HEK293 (cell line): ENCODE measurements around the gene OXGR1.

ENCODE experiments used
- CTCF ChIA-PET: fragments of 350-600 bp; formaldehyde crosslinking; extraction: SDS; loops from one replicate; lab custom pipeline; 2021; ENCODE audit warnings: antibody characterized with exemption; lab: Yijun Ruan, JAX
- POLR2A ChIA-PET: fragments of 300-600 bp; formaldehyde crosslinking; extraction: SDS; loops from one replicate; lab custom pipeline; 2020; ENCODE audit warnings: antibody characterized with exemption, inconsistent platforms; lab: Yijun Ruan, JAX
- H3K27ac ChIP-seq: fragments of 200-500 bp; sonication (Bioruptor generic); 2 replicates; pipeline ENCODE4 v1.5.1; 2014; ENCODE audit warnings: low read depth, low read length, control low read depth, inconsistent platforms; ENCODE audit errors: extremely low read depth
- H3K36me3 ChIP-seq, 2 experiments: fragments of 200-500 bp in 1 of 2; sonication (Bioruptor generic) in 1 of 2; 1 replicate in 1 of 2; 2 replicates in 1 of 2; pipeline ENCODE4 v1.5.1; 2014 to 2017; ENCODE audit warnings: inconsistent platforms in 2 of 2, low read length in 2 of 2; ENCODE audit not compliant: control insufficient read depth in 2 of 2, insufficient read depth in 1 of 2
- H3K4me1 ChIP-seq: fragments of 200-500 bp; sonication (Bioruptor generic); 2 replicates; pipeline ENCODE4 v1.5.1; 2014; ENCODE audit warnings: mild to moderate bottlenecking, low read length, inconsistent platforms; ENCODE audit not compliant: control insufficient read depth, insufficient read depth
- H3K4me3 ChIP-seq: 2 replicates; pipeline ENCODE4 v1.5.1; 2011; ENCODE audit warnings: low read depth, mild to moderate bottlenecking, control low read depth, low read length, moderate library complexity
- H3K9me3 ChIP-seq: fragments of 200-500 bp; sonication (Bioruptor generic); 2 replicates; pipeline ENCODE4 v1.5.1; 2014; ENCODE audit warnings: low read depth, low read length, inconsistent platforms; ENCODE audit not compliant: control insufficient read depth, insufficient read depth
- CTCF ChIP-seq: fragments of 450-650 bp; formaldehyde crosslinking; IDR thresholded peaks from 2 replicates; pipeline ENCODE4 v1.5.1; 2016; ENCODE audit warnings: missing biosample characterization, missing genetic modification characterization
- GLI4 ChIP-seq: fragments of 450-650 bp; formaldehyde crosslinking; IDR thresholded peaks from 2 replicates; pipeline ENCODE4 v1.5.1; 2016; ENCODE audit warnings: missing biosample characterization, missing genetic modification characterization
- MZF1 ChIP-seq: fragments of 450-650 bp; formaldehyde crosslinking; IDR thresholded peaks from 2 replicates; pipeline ENCODE4 v1.5.1; 2017; ENCODE audit warnings: missing biosample characterization, missing genetic modification characterization, borderline replicate concordance
- PRDM1 ChIP-seq: fragments of 450-650 bp; formaldehyde crosslinking; IDR thresholded peaks from 2 replicates; pipeline ENCODE4; 2016; ENCODE audit warnings: missing biosample characterization, missing genetic modification characterization
- TSHZ1 ChIP-seq: fragments of 450-650 bp; formaldehyde crosslinking; IDR thresholded peaks from 2 replicates; pipeline ENCODE4 v1.5.1; 2016; ENCODE audit warnings: missing biosample characterization, missing genetic modification characterization, borderline replicate concordance
- WT1 ChIP-seq: fragments of 450-650 bp; formaldehyde crosslinking; IDR thresholded peaks from 2 replicates; pipeline ENCODE4 v1.5.1; 2016; ENCODE audit warnings: missing biosample characterization, missing genetic modification characterization
- ZEB2 ChIP-seq: fragments of 450-650 bp; formaldehyde crosslinking; IDR thresholded peaks from 2 replicates; pipeline ENCODE4 v1.5.1; 2016; ENCODE audit warnings: missing biosample characterization, missing genetic modification characterization
- ZNF16 ChIP-seq: fragments of 450-650 bp; formaldehyde crosslinking; IDR thresholded peaks from 2 replicates; pipeline ENCODE4 v1.5.1; 2016; ENCODE audit warnings: low read depth, missing biosample characterization, missing genetic modification characterization
- ZNF362 ChIP-seq: fragments of 450-650 bp; formaldehyde crosslinking; IDR thresholded peaks from 2 replicates; pipeline ENCODE4 v1.5.1; 2016; ENCODE audit warnings: missing biosample characterization, missing genetic modification characterization
- ZNF555 ChIP-seq: fragments of 450-650 bp; formaldehyde crosslinking; conservative IDR thresholded peaks from 2 replicates; pipeline ENCODE4 v1.5.1; 2017; ENCODE audit warnings: missing biosample characterization, mild to moderate bottlenecking, missing genetic modification characterization, inconsistent platforms
- ZNF621 ChIP-seq: fragments of 450-650 bp; formaldehyde crosslinking; IDR thresholded peaks from 2 replicates; pipeline ENCODE4 v1.5.1; 2017; ENCODE audit warnings: missing biosample characterization, missing genetic modification characterization
- ZNF677 ChIP-seq: fragments of 450-650 bp; IDR thresholded peaks from 2 replicates; pipeline ENCODE4 v1.5.0; 2018; ENCODE audit warnings: missing biosample characterization, mild to moderate bottlenecking, missing genetic modification characterization, moderate library complexity
- ZNF792 ChIP-seq: fragments of 450-650 bp; formaldehyde crosslinking; IDR thresholded peaks from 2 replicates; pipeline ENCODE4 v1.5.1; 2016; ENCODE audit warnings: missing biosample characterization, missing genetic modification characterization
- TF ChIP-seq, protein P1 (sequence below): fragments of 450-650 bp; formaldehyde crosslinking; IDR thresholded peaks from 2 replicates; pipeline ENCODE4 v1.5.1; 2017; ENCODE audit warnings: missing biosample characterization, missing genetic modification characterization
- TF ChIP-seq, protein P2 (sequence below): fragments of 450-650 bp; formaldehyde crosslinking; IDR thresholded peaks from 2 replicates; pipeline ENCODE4 v1.5.1; 2016; ENCODE audit warnings: missing biosample characterization, missing genetic modification characterization

Gene OXGR1

GRCh38 chr13:97012251-97013048, 18.2 kb upstream of the OXGR1 start:
- TF ChIP-seq ZNF677 (tag by site-specific recombination) (no peak), ZNF555 (tag by site-specific recombination) (no peak), GLI4 (tag by site-specific recombination) (no peak), ZEB2 (tag by site-specific recombination) (no peak), WT1 (tag by site-specific recombination) (no peak), CTCF (tag by site-specific recombination) (no peak), ZNF792 (no peak), TSHZ1 (tag by site-specific recombination) (no peak), ZNF362 (tag by site-specific recombination) (no peak)
- TF ChIP-seq, protein P1, sequence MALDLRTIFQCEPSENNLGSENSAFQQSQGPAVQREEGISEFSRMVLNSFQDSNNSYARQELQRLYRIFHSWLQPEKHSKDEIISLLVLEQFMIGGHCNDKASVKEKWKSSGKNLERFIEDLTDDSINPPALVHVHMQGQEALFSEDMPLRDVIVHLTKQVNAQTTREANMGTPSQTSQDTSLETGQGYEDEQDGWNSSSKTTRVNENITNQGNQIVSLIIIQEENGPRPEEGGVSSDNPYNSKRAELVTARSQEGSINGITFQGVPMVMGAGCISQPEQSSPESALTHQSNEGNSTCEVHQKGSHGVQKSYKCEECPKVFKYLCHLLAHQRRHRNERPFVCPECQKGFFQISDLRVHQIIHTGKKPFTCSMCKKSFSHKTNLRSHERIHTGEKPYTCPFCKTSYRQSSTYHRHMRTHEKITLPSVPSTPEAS (tag by site-specific recombination): no peak
- TF ChIP-seq, protein P2, sequence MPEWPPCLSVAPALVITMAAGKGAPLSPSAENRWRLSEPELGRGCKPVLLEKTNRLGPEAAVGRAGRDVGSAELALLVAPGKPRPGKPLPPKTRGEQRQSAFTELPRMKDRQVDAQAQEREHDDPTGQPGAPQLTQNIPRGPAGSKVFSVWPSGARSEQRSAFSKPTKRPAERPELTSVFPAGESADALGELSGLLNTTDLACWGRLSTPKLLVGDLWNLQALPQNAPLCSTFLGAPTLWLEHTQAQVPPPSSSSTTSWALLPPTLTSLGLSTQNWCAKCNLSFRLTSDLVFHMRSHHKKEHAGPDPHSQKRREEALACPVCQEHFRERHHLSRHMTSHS (tag by site-specific recombination): no peak
- TF ChIP-seq, all 188 proteins: peak for 0
- Histone ChIP-seq H3K4me1 (no peaks in the 10 kb centered on the region), H3K4me3 (no peak overlapping the region), H3K36me3 (no peaks in the 10 kb centered on the region), H3K27ac (no peak overlapping the region), H3K9me3 (no peaks in the 10 kb centered on the region)
- POLR2A ChIA-PET: no interaction called here
- CTCF ChIA-PET: no interaction called here

GRCh38 chr13:97011446-97012131, 17.3 kb upstream of the OXGR1 start:
- no peak for TF ChIP-seq ZNF16 (tag by site-specific recombination)
- TF ChIP-seq PRDM1: no peak
- TF ChIP-seq MZF1 (tag by site-specific recombination): no peak
- TF ChIP-seq, protein P1 (tag by site-specific recombination): no peak
- no peak for TF ChIP-seq ZNF621
- ChIA-PET POLR2A (no interaction called here), CTCF (no interaction called here)

More at GRCh38 chr13:97011446-97012131, 17.3 kb upstream of the OXGR1 start:
- Histone ChIP-seq H3K36me3 (no peaks in the 10 kb centered on the region), H3K4me3 (no peak overlapping the region), H3K27ac (no peak overlapping the region), H3K9me3 (no peaks in the 10 kb centered on the region), H3K4me1 (no peaks in the 10 kb centered on the region)
